HEK293 (cell line): ENCODE results near the gene NOL3.

Experiments used
- CTCF ChIA-PET: fragments of 350-600 bp; formaldehyde crosslinking; extraction: SDS; loops from one replicate; lab custom pipeline; 2021; ENCODE audit warnings: antibody characterized with exemption; lab: Yijun Ruan, JAX
- POLR2A ChIA-PET: fragments of 300-600 bp; formaldehyde crosslinking; extraction: SDS; loops from one replicate; lab custom pipeline; 2020; ENCODE audit warnings: antibody characterized with exemption, inconsistent platforms; lab: Yijun Ruan, JAX
- H3K27ac ChIP-seq: fragments of 200-500 bp; sonication (Bioruptor generic); 2 replicates; pipeline ENCODE4 v1.5.1; 2014; ENCODE audit warnings: low read depth, low read length, control low read depth, inconsistent platforms; ENCODE audit errors: extremely low read depth
- H3K36me3 ChIP-seq, 2 experiments: fragments of 200-500 bp in 1 of 2; sonication (Bioruptor generic) in 1 of 2; 1 replicate in 1 of 2; 2 replicates in 1 of 2; pipeline ENCODE4 v1.5.1; 2014 to 2017; ENCODE audit warnings: inconsistent platforms in 2 of 2, low read length in 2 of 2; ENCODE audit not compliant: control insufficient read depth in 2 of 2, insufficient read depth in 1 of 2
- H3K4me1 ChIP-seq: fragments of 200-500 bp; sonication (Bioruptor generic); 2 replicates; pipeline ENCODE4 v1.5.1; 2014; ENCODE audit warnings: mild to moderate bottlenecking, low read length, inconsistent platforms; ENCODE audit not compliant: control insufficient read depth, insufficient read depth
- H3K4me3 ChIP-seq: 2 replicates; pipeline ENCODE4 v1.5.1; 2011; ENCODE audit warnings: low read depth, mild to moderate bottlenecking, control low read depth, low read length, moderate library complexity
- H3K9me3 ChIP-seq: fragments of 200-500 bp; sonication (Bioruptor generic); 2 replicates; pipeline ENCODE4 v1.5.1; 2014; ENCODE audit warnings: low read depth, low read length, inconsistent platforms; ENCODE audit not compliant: control insufficient read depth, insufficient read depth
- BCL6B ChIP-seq: fragments of 450-650 bp; formaldehyde crosslinking; IDR thresholded peaks from 2 replicates; pipeline ENCODE4 v1.5.1; 2017; ENCODE audit warnings: missing biosample characterization, missing genetic modification characterization
- KLF1 ChIP-seq: fragments of 450-650 bp; formaldehyde crosslinking; IDR thresholded peaks from 2 replicates; pipeline ENCODE4 v1.5.1; 2016; ENCODE audit warnings: missing biosample characterization, missing genetic modification characterization
- OVOL3 ChIP-seq: fragments of 450-650 bp; formaldehyde crosslinking; IDR thresholded peaks from 2 replicates; pipeline ENCODE4 v1.5.1; 2016; ENCODE audit warnings: missing biosample characterization, missing genetic modification characterization
- PATZ1 ChIP-seq: fragments of 450-650 bp; formaldehyde crosslinking; IDR thresholded peaks from 2 replicates; pipeline ENCODE4 v1.5.1; 2016; ENCODE audit warnings: missing biosample characterization, missing genetic modification characterization
- REPIN1 ChIP-seq: fragments of 450-650 bp; formaldehyde crosslinking; IDR thresholded peaks from 2 replicates; pipeline ENCODE4 v1.5.1; 2017; ENCODE audit warnings: missing biosample characterization, missing genetic modification characterization, low read depth
- SP2 ChIP-seq: fragments of 450-650 bp; formaldehyde crosslinking; IDR thresholded peaks from 2 replicates; pipeline ENCODE4 v1.5.1; 2016; ENCODE audit warnings: missing biosample characterization, missing genetic modification characterization
- SP7 ChIP-seq: fragments of 450-650 bp; formaldehyde crosslinking; IDR thresholded peaks from 2 replicates; pipeline ENCODE4 v1.5.1; 2016; ENCODE audit warnings: missing biosample characterization, missing genetic modification characterization
- ZBTB10 ChIP-seq: fragments of 450-650 bp; formaldehyde crosslinking; IDR thresholded peaks from 2 replicates; pipeline ENCODE4 v1.5.1; 2016; ENCODE audit warnings: missing biosample characterization, missing genetic modification characterization
- ZBTB11 ChIP-seq: fragments of 450-650 bp; formaldehyde crosslinking; conservative IDR thresholded peaks from 2 replicates; pipeline ENCODE4 v1.5.1; 2016; ENCODE audit warnings: low read depth, missing biosample characterization, missing genetic modification characterization
- ZBTB26 ChIP-seq: fragments of 450-650 bp; formaldehyde crosslinking; optimal IDR thresholded peaks from 2 replicates; pipeline ENCODE3; 2016; ENCODE audit warnings: missing biosample characterization, mild to moderate bottlenecking, missing genetic modification characterization
- ZBTB44 ChIP-seq: fragments of 450-650 bp; IDR thresholded peaks from 2 replicates; pipeline ENCODE4 v1.5.1; 2018; ENCODE audit warnings: missing biosample characterization, mild to moderate bottlenecking, missing genetic modification characterization
- ZEB2 ChIP-seq: fragments of 450-650 bp; formaldehyde crosslinking; IDR thresholded peaks from 2 replicates; pipeline ENCODE4 v1.5.1; 2016; ENCODE audit warnings: missing biosample characterization, missing genetic modification characterization
- ZNF202 ChIP-seq: fragments of 450-650 bp; formaldehyde crosslinking; IDR thresholded peaks from 2 replicates; pipeline ENCODE4 v1.5.1; 2016; ENCODE audit warnings: missing biosample characterization, missing genetic modification characterization, borderline replicate concordance
- ZNF398 ChIP-seq: fragments of 450-650 bp; formaldehyde crosslinking; IDR thresholded peaks from 2 replicates; pipeline ENCODE4 v1.5.1; 2017; ENCODE audit warnings: missing biosample characterization, missing genetic modification characterization
- ZNF639 ChIP-seq: fragments of 450-650 bp; formaldehyde crosslinking; IDR thresholded peaks from 2 replicates; pipeline ENCODE4 v1.5.1; 2016; ENCODE audit warnings: missing biosample characterization, missing genetic modification characterization
- ZNF660 ChIP-seq: fragments of 450-650 bp; IDR thresholded peaks from 2 replicates; pipeline ENCODE4 v1.5.1; 2018; ENCODE audit warnings: missing biosample characterization, mild to moderate bottlenecking, missing genetic modification characterization
- ZNF747 ChIP-seq: fragments of 450-650 bp; formaldehyde crosslinking; IDR thresholded peaks from 2 replicates; pipeline ENCODE4 v1.5.1; 2016; ENCODE audit warnings: missing biosample characterization, missing genetic modification characterization
- ZNF777 ChIP-seq: fragments of 450-650 bp; formaldehyde crosslinking; IDR thresholded peaks from 2 replicates; pipeline ENCODE4 v1.5.1; 2017; ENCODE audit warnings: missing biosample characterization, missing genetic modification characterization, borderline replicate concordance

NOL3 gene

GRCh38 chr16:67173808-67174705 lies 3.7 kb downstream of the NOL3 start:
- Histone ChIP-seq H3K4me1 (peaks cover 9% of the 10 kb centered on the region), H3K36me3 (peaks cover 0 to 20% of the 10 kb centered on the region in 2 experiments; a peak in 1 of 3 replicates), H3K9me3 (no peaks in the 10 kb centered on the region), H3K27ac (peak overlapping the region; percentile 28; the same call in 1 of the 2 replicates), H3K4me3 (peak overlapping the region; percentile 10)
- CTCF ChIA-PET, result interaction anchor here (0.6 to 1.5 kb wide), 7 partner anchors 9 to 156 kb away, joined by 3 to 4 read pairs (median 3); partner anchors contain the start of gene MATCAP1
- POLR2A ChIA-PET, result interaction anchor here (0.6 to 0.8 kb wide), 4 partner anchors 11 to 292 kb away, joined by 3 to 4 read pairs (median 3); no protein-coding TSS in a partner anchor
- TF ChIP-seq PATZ1 (tag by site-specific recombination), result peak; percentile 77; the same call in 1 of the 2 replicates
- TF ChIP-seq ZNF660 (tag by site-specific recombination), result peak; percentile 66; the same call in 1 of the 2 replicates
- TF ChIP-seq ZBTB44 (tag by site-specific recombination), result peak; percentile 87
- 0 out of 2 replicates have a peak, but pooled peaks have one; percentile 36 for TF ChIP-seq ZBTB10 (tag by site-specific recombination)
- peak; percentile 59 for TF ChIP-seq ZBTB11 (tag by site-specific recombination)
- TF ChIP-seq ZNF777 (tag by site-specific recombination), result no peak; the same call in 1 of the 2 replicates
- no peak for TF ChIP-seq ZNF639 (tag by site-specific recombination)
- no peak for TF ChIP-seq ZNF202 (tag by site-specific recombination)
- TF ChIP-seq ZNF398 (tag by site-specific recombination), result peak; percentile 29; the same call in 1 of the 2 replicates
- no peak for TF ChIP-seq REPIN1 (tag by site-specific recombination)
- peak; percentile 84 for TF ChIP-seq SP2 (tag by site-specific recombination)
- TF ChIP-seq ZBTB26 (tag by site-specific recombination), result peak; percentile 97
- TF ChIP-seq BCL6B, result no peak
- no peak for TF ChIP-seq OVOL3 (tag by site-specific recombination)
- TF ChIP-seq ZNF747, result no peak
- TF ChIP-seq ZEB2 (tag by site-specific recombination), result 0 out of 2 replicates have a peak, but pooled peaks have one; percentile 7
- TF ChIP-seq KLF1 (tag by site-specific recombination), result peak; percentile 57
- peak; percentile 69 for TF ChIP-seq SP7 (tag by site-specific recombination)
